T-helper 22 cell (primary cell): Measurements from ENCODE around the gene NUDT12.

ENCODE experiments used
- DNase-seq: peaks from one replicate; pipeline ENCODE4 v3.0.0-alpha.2; 2020; ENCODE audit warnings: low read depth

The NUDT12 gene

GRCh38 chr5:103541114-103541513, 21.5 kb downstream of the NUDT12 start:
- DNase-seq: no peak

DNA sequence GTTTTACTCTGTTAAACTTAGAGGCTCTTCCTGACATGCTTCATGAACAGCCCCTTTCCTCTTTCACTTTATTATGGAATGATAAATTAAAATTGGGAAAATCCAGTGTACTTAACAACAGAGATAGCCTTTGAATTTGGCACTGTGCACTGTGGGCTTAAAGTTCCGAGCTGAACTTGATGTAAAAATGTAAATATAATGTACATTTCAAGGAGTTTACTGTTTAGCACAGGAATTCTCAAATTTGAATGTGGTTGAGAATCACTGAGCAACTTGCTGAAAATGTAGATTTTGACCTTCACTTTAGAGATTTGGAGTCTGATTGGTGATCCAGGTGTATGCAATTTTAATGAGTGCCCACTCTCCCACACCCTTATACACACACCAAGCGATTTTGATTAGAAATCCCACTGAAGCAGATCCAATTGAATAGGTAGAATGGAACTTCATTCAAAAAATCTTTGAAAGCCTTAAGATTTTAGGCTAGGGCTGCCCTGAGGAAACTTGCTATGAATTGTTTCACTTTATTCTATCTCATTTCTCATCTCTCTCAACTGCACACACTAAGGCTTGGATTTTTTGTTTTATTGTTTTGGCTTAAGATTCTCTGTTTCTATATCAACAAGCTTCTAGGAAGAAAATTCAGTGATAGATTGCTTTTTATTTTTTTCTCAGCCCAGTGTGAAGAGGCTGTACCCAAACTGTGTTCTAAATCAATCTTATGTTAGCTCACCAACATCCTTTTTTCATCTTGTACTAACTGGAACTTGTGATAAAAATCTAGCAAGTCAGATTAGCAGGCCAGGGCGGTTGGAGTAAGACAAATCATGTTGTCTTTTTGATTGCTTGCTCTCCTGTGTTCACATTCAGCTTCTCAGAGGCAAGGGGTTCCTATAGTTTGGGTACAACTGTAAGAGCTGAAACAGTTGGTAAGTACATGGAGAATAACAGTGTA, 22.9 kb downstream of the NUDT12 start:
- DNase-seq: no peak

- no peak for DNase-seq
Measured at GRCh38 chr5:103532086-103532734, 30.4 kb downstream of the NUDT12 start.

GRCh38 chr5:103526164-103526915, 36.2 kb downstream of the NUDT12 start:
- no peak for DNase-seq

GRCh38 chr5:103525361-103525760, 37.2 kb downstream of the NUDT12 start:
- no peak for DNase-seq

DNA sequence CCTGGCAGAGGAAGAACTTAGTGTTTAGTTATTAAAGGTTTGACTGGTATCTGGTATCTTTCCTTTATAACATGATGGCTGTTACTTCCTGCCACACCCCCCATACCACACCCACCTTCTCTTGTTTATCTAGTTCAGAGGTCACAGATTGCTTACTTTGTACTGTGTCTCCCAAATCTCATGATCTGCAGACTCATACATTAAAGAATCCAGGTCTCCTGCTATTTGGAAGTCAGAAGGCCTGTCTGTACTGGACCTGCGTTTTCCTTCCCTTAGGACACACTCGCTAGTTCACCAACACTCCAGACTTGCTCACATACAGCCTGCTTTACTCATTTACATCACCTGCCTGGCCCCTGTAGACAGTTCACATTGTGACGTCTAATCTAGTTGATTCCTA, 39.3 kb downstream of the NUDT12 start:
- DNase-seq: no peak

GRCh38 chr5:103522586-103522985, 40.0 kb downstream of the NUDT12 start:
- DNase-seq: no peak

DNA sequence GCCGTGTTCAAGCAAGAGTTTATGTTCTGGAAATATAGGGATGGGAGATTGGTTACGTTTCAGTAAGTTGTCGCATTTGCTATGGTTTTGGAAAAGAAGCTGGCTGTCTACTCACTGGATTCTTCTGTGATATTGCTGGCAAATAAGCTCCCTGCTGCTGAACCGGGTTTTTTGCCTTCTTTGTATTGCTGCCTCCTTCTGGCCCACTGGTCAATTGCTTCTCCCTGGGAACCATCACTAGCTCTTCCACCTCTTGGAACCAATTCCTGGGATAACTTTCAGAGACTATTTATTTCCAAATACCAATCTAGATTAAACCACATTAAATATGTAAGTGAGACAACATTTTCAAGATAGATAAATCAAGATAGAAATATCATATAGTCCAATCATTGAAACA, 43.0 kb downstream of the NUDT12 start:
- no peak for DNase-seq

DNA sequence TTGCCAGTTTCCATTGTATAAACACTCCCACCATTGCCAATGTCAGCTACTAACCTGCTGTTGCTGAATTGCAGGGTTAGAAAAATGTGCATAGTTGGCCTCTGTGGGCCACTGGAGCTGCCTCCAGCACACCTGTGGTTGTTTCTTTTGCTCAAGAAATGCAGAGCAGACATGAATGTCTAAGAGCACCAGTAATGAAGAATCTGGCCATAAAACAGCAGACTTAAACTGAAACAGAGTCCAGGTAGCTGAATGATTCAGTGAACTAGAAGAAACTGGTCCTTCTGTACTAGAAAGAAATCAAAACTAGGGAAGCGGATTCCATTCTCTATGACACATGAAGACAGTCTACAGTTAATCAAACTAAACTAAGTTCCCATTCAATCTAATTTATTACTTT, 48.2 kb downstream of the NUDT12 start:
- no peak for DNase-seq

- no peak for DNase-seq
Measured at GRCh38 chr5:103513701-103514100, 48.9 kb downstream of the NUDT12 start.

- DNase-seq: no peak
Measured at GRCh38 chr5:103512500-103512899, 50.1 kb downstream of the NUDT12 start.

DNA sequence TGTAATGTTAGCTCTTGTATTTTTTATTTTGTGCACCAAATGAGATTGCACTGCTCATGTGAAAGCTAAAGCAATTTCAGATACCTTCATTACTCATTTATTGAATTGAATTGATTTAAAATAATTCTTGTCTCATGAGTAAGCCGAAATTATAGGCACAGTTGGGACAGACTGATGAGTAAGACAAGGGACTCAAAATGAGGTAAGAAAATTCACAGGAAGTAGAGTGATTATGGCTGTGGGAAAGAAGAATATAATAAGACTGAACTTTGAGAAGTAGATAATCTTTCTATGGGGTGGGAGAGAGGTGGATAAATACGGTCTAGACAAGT, 51.1 kb downstream of the NUDT12 start:
- DNase-seq: no peak

DNA sequence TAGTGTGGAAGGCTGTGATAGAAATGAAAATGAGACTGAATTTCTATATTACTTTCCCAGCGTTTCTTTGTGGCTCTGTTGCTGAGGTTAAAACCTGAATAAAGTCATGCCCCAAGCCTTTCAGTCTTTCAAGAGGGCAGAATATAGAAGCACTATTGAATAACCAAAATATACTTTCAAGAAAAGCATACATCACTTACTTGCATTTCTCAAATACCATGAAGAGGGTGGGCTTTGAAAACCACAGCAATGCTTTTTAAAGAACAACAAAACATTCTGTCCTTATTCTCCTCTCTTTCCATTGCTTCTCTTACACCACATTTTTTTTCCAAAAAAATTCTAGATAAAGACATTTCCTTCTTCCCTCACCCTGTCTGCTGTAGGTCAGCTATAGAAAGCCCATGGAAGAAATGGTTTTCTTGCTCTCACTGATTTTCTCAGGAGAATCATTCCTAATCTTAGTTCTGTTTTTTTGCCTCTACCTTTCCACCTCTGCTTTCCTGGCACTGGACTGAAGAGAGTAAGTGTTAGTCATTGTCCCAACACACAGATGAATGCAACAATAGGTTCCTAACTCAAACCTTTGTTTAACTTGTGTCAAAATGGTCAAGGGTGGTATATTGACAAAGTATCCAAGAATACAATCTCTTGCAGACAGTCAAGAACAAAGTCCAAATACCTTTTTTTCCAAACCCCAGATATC, 51.6 kb downstream of the NUDT12 start:
- no peak for DNase-seq

DNA sequence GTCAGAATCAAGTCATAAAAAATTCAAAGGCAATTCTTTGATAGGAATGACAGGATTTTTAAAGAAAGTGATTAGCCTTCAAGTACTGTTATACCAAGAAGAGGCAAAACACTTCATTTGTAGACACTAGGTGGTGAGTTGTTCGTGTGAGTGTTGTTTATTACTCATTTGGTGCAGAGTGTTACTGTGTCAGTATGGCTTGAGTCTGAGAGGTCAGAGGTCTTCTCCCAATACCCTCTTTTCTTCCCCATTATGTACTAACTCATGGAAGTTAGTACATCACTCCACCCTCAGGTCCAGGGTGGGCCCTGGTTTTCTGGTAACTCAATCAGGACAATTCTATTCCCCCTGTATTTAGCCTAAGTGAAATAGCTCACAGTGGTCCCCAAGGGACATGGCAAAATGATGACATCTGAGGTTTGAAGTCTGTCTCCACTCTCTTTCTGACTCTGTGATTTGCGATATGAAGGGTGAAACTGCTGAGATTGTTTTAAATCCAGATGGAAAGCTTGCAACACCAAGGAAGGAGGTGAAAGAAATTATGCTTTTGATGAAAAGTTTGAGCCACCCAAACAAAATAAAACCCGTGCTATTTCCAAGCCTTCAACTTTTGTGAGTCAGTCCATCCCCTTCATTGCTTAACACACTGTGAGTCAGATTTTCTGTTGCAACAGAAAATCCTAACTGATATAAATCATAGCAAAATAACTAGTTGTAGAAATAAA, 56.8 kb downstream of the NUDT12 start:
- no peak for DNase-seq

GRCh38 chr5:103503066-103503465, 59.5 kb downstream of the NUDT12 start:
- DNase-seq: no peak

DNA sequence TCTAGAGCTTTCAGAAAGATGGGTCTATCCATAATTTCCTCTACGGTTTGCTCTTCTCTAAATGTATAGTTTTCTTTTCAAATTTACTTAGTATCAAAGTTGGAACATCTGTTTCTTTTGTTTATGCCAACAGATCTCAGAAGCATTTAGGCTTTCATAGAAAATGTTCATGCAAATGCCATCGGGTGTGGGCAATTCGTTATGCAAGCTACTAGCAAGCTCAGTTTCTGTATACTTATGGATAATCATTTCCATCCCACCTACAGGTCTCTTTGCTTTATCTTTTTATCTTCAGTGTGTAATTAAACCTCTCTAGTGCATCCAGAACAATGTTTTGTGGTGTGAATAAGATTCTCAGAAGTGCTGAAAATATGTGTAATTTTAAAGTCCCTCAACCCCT, 59.9 kb downstream of the NUDT12 start:
- no peak for DNase-seq
